Dermis blood vessel endothelial cell (primary cell): ENCODE measurements around the gene SORBS1. TPM values are rescaled to one million over a fixed set of nuclear protein-coding genes. Genes with fewer than 3 reads are reported as not detected.

Experiments used
- DNase-seq: peaks from one replicate; pipeline ENCODE4 v3.0.0; 2010
- total RNA-seq: library from RNA; depleted of rRNA; stranded (reverse); fragments of >200 nt; gene quantifications from 2 replicates; pipeline ENCODE4 v1.2.3, GENCODE V29; 2014

Gene SORBS1
- total RNA-seq, 1 donor from 2014 or later, result 0.68 TPM

GRCh38 chr10:95408148-95408960 is 152.8 kb downstream of the SORBS1 start:
- DNase-seq, result no peak

- no peak for DNase-seq
Measured at GRCh38 chr10:95407546-95407945, 153.6 kb downstream of the SORBS1 start.

DNA sequence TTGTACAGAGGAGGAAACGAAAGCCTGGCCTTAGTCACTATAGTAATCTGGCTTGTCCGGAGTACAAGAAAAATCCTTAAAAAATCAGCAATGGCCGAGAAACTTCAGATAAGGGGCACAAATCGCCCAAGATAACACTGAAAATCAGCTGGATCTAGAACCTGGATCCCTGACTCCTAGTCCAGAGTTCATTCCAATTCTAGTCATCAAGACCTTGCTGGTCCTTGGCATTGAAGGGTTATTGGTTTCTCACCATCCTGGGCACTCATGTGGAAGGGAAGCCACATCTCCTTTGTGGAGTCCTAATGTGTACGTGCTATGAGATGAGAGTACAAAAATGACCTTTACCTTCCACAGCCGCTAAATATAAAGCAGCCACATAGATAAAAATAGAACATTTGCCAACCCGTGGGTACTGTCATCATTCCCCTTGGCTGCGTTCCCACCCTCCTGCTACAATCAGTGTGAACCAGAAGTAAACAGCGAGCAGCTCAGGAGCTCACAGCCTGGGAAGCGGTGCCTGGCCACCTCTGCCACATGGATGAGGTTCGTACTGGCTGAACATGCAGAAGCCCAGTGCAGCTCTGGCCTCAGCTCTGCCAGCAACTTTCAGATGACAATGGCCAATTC is 154.4 kb downstream of the SORBS1 start:
- peak; percentile 75 for DNase-seq

DNA sequence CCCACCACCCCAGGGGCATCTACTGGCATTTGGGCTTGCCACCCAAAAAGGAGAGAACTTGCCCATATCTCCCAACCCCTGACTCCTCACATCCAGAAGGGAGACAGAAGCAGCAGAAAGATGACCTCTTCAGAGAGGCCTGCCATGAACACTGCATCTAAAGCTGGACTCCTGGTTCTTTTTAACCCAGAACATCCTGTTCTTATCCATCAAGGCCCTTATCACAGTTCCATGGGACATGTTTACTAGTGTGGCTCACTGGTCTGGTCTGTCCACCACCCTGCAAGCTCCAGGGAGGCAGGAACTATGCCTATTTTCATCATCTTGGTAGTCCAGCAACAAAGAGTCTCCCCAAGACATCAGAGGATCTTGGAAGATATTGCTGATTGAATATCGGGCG is 155.5 kb downstream of the SORBS1 start:
- no peak for DNase-seq

GRCh38 chr10:95404864-95405263 is 156.3 kb downstream of the SORBS1 start:
- no peak for DNase-seq

DNA sequence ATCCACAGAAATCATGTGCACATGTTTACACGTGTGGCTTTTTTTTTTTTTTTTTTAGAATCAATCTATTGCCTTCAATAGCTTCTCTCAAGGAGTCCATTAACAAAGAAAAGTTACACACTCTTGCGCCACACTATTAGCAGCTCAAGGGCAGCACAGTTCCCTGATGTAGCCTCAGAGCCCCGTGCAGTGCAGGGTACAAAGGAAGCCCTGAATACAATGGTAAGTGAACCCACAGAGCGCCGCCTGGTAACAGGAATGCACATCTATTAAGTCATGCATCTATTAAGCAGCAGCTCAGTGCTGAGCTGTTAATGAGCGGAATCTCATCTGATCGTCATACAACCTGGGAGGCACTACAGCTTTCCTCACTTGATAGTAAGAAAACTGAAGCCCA is 156.7 kb downstream of the SORBS1 start:
- no peak for DNase-seq

DNA sequence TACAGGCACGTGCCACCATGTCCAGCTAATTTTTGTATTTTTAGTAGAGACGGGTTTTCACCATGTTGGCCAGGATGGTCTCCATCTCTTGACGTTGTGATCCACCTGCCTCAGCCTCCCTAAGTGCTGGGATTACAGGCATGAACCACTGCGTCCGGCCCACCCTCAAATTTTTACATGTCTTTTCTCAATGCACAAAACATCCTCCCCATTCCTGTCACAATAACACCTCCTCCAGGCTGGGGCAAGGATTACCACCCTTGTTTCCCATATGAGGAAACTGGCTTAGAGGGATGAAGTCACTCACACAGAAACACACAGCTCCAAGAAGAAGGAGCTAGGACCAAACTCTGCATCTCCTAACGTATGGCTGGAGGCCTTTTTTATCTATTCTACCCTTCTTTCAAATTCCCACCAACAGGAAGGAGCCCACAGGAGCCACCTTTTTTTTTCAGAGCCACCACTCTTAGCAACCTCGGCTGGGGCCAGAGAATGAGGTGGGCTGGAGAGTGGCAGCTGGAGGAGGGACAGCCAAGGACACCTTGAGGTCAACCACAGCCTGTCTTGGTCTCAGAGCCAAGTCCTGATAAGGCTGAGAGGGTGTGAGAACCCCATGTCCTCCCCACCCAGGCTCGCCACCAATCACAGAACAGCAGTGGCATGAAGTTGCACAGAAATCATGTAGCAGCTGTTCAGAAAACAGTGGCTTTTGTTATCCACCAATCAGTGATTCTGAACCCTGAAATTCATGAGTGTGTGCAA is 157.3 kb downstream of the SORBS1 start:
- no peak for DNase-seq

DNA sequence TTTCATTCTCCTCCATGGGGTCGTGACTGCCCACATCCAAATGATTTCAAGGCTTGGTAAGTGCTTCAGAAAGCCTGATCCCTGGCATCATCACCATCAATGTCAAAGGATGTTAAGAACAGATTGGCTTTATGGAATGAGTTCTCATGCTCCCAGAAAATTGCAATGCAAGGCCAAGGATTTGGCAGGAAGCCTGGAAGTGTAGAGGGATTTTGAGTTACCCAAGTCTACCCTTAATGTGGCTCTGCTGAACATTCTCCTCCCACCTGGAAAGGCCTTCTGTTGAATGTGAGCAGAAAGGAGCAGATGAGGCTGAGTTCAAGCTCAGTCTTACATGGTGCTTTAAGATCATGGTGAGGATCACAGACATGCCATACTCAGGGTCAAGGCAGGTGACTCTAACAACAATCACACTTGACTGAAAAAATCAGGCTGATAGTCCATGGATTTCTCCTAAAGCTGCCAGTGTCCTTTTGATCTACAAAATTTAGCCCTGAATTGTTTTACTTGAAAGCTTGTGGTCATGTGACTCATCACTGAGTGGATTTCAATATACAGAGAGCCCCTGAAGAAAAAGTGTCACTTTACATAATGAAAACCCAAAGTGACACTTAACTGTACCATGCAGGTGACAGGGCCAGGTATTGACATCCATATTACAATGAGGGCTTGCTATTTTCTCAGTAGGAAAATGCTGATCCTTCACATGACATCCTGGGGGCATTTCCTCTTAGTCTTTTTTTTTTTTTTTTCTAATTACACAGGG is 159.3 kb downstream of the SORBS1 start:
- DNase-seq, result no peak

DNA sequence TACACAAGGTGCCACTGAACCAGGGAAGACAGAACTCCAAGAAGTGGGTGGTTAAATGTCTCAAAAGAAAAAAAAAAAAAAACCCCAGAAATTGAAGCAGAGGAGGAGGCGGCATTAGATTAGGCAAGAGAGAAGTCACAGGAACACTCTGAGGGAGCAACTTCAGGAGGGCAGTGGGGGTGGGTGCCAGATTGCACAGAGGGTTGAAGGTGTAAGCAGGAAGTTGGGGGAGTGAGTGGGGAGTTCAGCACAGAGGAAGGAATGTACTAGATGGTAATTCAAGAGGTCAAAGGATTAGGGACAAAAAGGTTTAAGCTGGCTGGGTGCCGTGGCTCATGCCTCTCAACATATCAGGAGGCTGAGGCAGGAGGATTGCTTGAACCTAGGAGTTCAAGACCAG is 160.4 kb downstream of the SORBS1 start:
- DNase-seq, result no peak

DNA sequence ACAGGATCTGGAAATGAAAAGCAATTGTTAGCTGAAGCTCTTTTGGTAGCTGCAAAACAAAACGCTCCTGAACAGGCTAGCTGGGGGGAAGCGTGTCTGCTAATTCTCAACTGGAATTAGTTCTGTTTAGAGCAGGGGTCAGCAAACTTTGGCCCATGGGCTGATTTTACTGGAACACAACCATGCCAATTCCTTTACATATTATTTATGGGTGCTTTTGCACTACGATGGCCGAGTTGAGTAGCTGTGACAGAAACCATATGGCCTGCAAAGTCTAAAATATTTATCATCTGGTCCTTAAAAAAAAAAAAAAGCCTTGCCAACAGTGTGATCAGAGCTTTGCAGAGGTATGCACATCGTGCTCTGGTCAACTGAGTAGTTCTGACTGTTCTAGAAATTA is 162.0 kb downstream of the SORBS1 start:
- DNase-seq, result no peak

DNA sequence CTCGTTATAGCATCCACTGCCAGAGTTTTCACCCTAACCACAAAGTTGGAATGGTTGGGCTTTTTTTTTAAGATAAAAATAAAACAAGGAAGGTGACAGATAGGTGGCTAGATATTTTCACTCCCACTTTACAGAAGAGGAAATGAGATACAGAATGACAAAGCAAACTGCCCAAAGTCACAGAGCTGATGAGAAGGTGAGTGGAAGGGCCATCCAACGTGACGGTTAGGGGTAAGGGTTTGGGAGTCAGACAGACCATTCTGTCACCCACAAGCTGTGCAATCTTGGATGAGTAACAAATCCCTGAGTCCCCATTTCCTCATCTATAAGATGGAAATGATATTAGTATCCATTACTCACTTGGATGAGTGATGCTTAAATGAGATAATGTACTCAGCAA is 163.4 kb downstream of the SORBS1 start:
- no peak for DNase-seq

- DNase-seq, result no peak
Measured at GRCh38 chr10:95395947-95396449, 165.2 kb downstream of the SORBS1 start.

DNA sequence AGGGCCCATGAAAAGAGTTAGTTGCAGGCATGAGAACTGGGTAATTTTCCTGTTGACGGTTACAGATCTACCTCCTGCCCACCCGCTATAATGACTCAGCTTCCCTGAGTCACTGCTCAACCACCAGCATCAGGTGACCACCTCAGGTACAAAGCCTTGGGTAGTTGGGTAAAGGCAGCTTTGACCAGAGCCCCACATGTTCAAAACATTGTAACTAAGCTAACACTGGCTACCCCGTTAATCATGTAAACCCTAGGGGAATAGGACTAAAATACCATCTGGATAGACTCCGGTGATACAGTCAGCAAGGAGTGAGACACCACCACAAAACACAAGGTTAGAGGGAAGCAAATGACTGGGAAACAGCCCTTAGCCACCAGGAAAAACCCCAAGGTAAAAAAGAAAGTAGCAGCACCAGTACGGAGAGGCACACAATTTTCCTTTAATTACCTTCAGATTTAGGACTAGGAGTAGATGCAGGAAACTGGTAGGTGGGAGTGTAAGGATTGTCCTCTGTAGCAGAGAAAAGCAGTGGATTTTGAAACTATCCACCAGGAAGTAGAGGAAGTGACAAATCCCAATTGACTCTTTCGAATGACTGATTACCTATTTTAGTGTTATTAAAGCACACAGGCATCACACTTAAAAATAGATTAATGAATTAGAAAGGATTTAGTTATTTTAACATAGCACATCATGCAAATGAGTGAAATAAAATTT is 166.8 kb downstream of the SORBS1 start:
- peak; percentile 69 for DNase-seq

GRCh38 chr10:95392681-95393164 is 168.4 kb downstream of the SORBS1 start:
- no peak for DNase-seq

DNA sequence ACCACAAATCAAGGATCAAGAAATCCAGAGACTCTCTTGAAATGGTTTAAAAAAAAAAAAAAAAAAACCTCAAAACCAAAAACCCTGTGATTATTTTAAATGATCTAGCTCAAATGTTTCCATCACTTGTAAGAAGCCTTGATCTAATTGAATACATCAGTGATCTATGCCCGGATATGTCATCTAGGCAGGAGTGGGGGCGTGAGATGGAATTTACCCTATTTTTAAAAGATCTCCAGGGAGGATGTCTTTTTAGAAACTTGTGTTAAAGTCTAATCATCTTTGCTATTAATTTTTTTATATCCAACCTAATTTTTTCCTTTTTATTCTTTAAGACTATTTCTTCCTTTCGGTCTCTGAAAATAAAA is 169.0 kb downstream of the SORBS1 start:
- DNase-seq, result no peak

DNA sequence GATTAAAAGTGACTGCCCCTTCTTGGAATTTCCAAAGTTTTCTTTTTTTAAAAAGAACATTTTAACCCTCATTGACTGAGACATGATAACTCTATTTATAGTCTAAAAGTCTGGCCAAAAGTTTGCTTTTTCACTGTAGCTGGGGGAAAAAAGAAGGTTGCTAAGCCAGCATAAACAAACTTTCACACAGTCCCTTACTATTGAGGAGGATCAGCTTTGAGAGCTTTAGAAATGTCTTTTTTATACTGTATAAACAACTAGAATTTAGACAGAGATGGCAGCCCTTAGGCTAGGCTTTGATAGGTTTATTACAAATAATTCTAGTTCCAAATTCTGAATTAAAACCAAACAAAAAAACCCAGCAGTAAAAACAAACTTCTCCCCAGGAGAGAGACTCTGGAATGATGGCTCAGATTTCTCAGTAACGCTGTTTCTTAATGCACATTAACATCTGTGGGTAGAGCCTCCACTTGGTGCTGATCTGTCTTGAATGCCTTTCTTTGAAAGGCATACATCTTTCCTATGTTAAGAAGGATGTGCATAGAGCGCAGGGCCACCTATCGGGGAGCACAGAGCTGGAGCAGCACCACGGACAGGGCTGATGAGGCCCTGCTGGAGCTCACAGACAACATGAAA is 169.5 kb downstream of the SORBS1 start:
- peak; percentile 48 for DNase-seq

DNA sequence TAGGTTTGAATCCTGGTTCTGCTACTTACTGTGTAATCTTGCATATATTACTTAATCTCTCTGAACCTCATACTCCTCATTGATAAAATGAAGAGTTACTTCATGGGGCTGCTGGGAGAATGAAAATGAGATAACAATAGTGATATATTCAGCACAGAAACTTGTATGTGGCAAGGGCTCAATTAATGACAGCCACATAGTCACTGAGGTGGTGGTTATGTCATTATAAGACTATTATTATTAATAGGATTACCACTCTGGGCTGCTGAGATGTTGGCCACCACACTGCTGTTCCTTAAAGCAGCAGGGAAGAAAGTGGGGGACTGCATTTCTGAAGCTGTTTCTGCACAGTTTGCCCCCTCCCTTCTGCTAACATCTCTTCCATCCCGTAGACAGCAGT is 170.0 kb downstream of the SORBS1 start:
- DNase-seq, result no peak

DNA sequence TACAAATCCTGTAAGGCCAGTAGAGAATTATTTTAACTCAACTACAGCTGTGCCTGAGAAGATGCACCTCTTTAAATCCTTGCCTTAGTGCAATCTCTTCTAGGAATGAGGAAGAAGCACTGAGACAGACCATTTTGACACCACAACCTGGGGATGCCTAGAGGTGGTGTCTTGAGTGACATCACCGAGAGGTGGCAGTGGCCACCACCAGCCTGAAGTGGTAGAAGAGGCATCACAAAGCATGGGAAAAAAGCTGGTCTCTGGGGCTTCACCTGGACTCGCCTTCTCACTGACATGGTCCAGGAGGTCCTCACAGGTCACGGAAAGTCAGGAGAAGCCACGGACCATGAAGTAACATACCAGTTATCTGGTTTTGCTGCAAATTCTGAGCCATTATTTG is 171.2 kb downstream of the SORBS1 start:
- DNase-seq, result no peak

GRCh38 chr10:95389176-95389575 is 172.0 kb downstream of the SORBS1 start:
- DNase-seq, result no peak

- DNase-seq, result peak; percentile 54
Measured at GRCh38 chr10:95388539-95388938, 172.6 kb downstream of the SORBS1 start.

DNA sequence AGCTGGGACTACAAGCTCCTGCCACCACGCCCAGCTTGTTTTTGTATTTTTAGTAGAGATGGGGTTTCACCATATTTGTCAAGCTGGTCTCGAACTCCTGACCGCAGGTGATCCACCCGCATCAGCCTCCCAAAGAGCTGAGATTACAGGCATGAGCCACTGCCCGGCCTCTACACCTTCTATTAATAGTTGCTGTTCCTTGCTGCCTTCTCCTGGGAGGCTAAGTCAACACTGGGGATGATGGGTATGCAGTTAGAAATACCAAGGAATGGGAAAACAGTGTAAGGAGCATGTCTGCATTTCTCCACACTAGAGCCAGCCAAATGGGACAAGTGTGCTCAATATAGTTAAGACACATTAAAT is 173.1 kb downstream of the SORBS1 start:
- DNase-seq, result no peak
